Kidney epithelial cell (primary cell): Measurements from ENCODE around the gene REPS1. TPM values are rescaled to one million over a fixed set of nuclear protein-coding genes. Genes with fewer than 3 reads are reported as not detected.

Experiments used
- DNase-seq: peaks from one replicate; pipeline ENCODE4 v3.0.0-alpha.2; 2010; ENCODE audit warnings: low read depth
- H3K27me3 ChIP-seq: 2 replicates; pipeline ENCODE4 v1.6.0; 2011; ENCODE audit warnings: low read length; ENCODE audit not compliant: control insufficient read depth, insufficient read depth
- H3K36me3 ChIP-seq: 2 replicates; pipeline ENCODE4 v1.5.1; 2011; ENCODE audit warnings: low read length; ENCODE audit not compliant: control insufficient read depth, insufficient read depth
- H3K4me3 ChIP-seq: 2 replicates; pipeline ENCODE4 v1.5.1; 2011; ENCODE audit warnings: low read depth, mild to moderate bottlenecking, control low read depth, low read length
- total RNA-seq: library from RNA; depleted of rRNA; stranded (reverse); fragments of >200 nt; gene quantifications from 2 replicates; pipeline ENCODE4 v1.2.3, GENCODE V29; 2015
- TF ChIP-seq, protein P1 (sequence below): IDR thresholded peaks from 2 replicates; pipeline ENCODE4 v1.5.1; 2011; ENCODE audit warnings: mild to moderate bottlenecking, moderate library complexity, low read length, control low read depth, inconsistent platforms; ENCODE audit not compliant: insufficient read depth, poor library complexity, severe bottlenecking

The REPS1 gene
- total RNA-seq, 1 donor from 2014 or later: 40.7 TPM

DNA sequence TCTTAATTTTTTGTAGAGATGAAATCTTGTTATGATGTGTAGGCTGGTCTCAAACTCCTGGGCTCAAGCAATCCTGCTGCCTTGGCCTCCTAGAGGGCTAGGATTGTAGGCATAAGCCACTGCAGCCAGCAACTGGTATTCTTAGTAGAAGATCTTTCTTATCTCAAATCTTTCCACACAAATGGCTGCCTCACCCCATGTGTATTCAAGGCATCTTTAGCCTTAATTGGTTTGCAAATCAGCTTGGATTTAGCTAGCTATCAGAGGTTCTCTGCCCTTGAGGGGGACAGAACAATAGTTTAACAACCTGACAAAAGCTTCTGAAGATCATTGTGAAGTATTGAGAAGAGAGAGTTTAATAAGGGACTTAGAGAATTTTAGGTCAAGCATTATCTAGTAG lies 22.6 kb upstream of the REPS1 start:
- no peak overlapping the region for H3K4me3 ChIP-seq
- no peaks in the 10 kb centered on the region for H3K27me3 ChIP-seq
- H3K36me3 ChIP-seq: no peaks in the 10 kb centered on the region
- no peak for DNase-seq
- TF ChIP-seq, protein P1, sequence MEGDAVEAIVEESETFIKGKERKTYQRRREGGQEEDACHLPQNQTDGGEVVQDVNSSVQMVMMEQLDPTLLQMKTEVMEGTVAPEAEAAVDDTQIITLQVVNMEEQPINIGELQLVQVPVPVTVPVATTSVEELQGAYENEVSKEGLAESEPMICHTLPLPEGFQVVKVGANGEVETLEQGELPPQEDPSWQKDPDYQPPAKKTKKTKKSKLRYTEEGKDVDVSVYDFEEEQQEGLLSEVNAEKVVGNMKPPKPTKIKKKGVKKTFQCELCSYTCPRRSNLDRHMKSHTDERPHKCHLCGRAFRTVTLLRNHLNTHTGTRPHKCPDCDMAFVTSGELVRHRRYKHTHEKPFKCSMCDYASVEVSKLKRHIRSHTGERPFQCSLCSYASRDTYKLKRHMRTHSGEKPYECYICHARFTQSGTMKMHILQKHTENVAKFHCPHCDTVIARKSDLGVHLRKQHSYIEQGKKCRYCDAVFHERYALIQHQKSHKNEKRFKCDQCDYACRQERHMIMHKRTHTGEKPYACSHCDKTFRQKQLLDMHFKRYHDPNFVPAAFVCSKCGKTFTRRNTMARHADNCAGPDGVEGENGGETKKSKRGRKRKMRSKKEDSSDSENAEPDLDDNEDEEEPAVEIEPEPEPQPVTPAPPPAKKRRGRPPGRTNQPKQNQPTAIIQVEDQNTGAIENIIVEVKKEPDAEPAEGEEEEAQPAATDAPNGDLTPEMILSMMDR: no peak

DNA sequence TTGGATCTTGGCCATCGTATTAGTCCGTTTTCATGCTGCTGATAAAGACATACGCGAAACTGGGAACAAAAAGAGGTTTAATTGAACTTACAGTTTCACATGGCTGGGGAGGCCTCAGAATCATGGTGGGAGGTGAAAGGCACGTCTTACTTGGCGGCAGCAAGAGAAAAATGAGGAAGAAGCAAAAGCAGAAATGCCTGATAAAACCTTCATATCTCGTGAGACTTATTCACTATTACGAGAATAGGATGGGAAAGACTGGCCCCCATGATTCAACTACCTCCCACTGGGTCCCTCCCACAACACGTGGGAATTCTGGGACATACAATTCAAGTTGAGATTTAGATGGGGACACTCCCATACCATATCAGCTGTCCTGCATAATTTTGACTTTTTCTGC lies 20.1 kb upstream of the REPS1 start:
- Histone ChIP-seq H3K27me3 (no peaks in the 10 kb centered on the region), H3K36me3 (no peaks in the 10 kb centered on the region), H3K4me3 (no peak overlapping the region)
- DNase-seq: no peak
- TF ChIP-seq, protein P1: no peak

DNA sequence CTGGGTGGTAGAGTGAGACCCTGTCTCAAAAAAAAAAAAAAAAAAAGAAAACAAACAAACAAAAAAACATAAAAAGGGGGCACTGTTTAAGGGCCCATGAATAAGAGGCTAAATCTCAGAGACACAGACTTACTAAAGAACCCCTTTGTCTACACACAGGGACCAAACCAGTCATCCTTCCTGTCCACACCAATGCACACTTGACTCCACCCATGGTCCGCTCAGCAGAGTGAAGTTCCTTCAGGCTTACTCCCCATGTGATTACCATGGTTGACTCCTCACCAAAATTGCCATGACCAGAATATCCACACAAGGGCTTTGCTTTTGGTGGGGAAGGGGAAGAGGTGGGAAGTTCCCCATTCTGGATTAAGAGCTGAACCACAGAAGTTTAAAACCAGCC lies 19.4 kb upstream of the REPS1 start:
- DNase-seq: no peak
- no peaks in the 10 kb centered on the region for H3K27me3 ChIP-seq
- H3K4me3 ChIP-seq: no peak overlapping the region
- no peaks in the 10 kb centered on the region for H3K36me3 ChIP-seq
- TF ChIP-seq, protein P1: no peak

DNA sequence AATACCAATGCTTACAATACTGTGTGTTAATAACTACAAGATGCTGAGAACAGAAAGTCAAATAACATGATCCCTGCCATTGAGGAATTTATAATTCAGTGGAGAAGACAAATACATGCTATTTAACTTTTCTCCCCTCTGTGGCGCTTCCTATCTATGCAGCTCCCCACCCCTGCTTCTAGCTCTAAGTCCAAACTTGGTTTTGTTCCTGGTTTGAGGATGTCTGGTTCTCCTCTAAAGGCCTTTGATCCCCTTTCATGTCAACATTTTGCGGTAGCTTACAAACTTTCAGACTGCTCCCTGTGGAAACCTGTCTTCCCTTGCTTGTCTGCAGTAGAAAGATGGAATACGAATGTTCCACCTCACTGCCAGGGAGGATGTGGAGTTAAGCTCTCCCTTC lies 18.4 kb upstream of the REPS1 start:
- Histone ChIP-seq H3K4me3 (no peak overlapping the region), H3K36me3 (no peaks in the 10 kb centered on the region), H3K27me3 (no peaks in the 10 kb centered on the region)
- TF ChIP-seq, protein P1: no peak
- DNase-seq: no peak

DNA sequence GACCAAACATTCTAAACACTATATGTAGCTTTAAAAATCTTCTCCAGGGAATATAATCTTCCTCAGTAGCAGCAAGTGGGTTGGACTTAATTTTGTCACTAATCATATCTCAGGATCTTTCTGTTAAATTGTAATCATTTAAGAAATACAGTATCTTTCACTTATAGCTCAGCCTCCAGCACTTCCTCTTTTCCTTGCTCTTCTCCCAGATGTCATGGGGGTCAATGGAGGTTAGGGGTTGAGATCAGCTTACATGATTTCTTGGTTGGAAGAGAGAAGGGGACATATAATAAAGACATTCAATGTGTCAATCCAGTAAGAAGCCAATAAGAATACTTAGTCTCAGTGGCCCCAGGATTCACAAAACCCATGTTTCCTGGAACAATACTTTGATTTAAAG lies 15.7 kb upstream of the REPS1 start:
- TF ChIP-seq, protein P1: no peak
- H3K4me3 ChIP-seq: no peak overlapping the region
- no peaks in the 10 kb centered on the region for H3K36me3 ChIP-seq
- no peaks in the 10 kb centered on the region for H3K27me3 ChIP-seq
- no peak for DNase-seq

DNA sequence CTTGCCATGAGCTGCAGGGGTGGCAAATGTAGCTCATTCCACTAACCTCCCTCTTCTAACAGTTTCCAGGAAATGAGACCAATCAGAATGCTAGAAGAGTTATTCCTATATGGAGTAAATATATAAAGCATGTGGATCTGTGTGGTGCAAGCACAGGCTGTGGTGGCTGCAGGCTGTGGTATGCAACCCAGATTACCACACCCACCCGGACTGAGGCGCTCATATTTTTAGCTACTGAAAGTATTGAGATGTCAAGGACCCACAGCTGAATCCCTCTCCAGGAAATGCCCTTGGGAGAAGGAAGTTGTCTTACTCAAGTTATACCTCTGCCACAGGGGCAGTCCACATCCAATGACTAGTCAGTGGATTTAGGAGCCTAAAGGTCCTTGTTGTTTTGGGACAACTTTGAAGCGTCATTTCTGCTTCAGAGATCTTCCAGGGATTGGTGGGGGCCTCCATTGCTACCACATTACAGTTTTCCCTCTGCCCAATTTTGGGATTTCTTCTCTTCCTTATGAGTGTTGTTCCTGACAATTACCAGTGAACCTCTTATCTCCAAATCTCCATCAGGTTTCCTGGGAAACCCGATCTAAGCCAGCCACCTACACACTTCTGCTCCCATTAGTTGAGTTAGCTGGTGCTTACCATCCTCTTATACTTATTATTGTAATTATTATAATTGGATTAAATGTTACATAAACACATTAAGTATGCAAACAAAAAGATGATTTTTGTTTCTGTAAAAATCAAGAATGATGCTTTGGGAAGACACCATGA lies 12.1 kb upstream of the REPS1 start:
- H3K36me3 ChIP-seq: no peaks in the 10 kb centered on the region
- no peak overlapping the region for H3K4me3 ChIP-seq
- TF ChIP-seq, protein P1: no peak
- no peaks in the 10 kb centered on the region for H3K27me3 ChIP-seq
- DNase-seq: no peak
